RKO (cell line): ENCODE measurements around the gene SLC47A2.
"Not testable (repeated sequence)": the region's sequence is repeated elsewhere in the genome, so short reads cannot be mapped to it uniquely, and the experiment has no call there.

Experiments
- DNase-seq: peaks from one replicate; pipeline ENCODE4 v3.0.0-alpha.2; 2016; ENCODE audit warnings: low spot score

Gene SLC47A2

GRCh38 chr17:19669680-19670079 is 46.7 kb downstream of the SLC47A2 start:
- DNase-seq = not testable (repeated sequence)

DNA sequence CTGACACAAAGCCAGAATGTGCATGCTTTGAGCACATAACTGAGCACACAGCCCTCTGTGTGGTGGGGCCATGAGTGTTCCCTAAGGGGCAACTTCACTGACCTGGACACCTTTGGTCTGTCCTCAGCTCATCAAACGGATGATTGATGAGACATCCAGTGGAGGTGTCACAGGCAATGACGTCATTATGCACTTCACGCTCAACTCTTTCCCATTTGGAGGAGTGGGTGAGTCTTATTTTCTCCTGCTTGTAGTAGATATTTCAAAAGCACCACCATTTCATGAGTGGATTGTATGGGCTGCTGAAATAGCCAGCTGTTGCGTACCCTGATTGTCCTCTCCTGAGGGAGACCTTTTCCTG is 51.6 kb downstream of the SLC47A2 start:
- no peak for DNase-seq

GRCh38 chr17:19664136-19664820 is 52.1 kb downstream of the SLC47A2 start:
- no peak for DNase-seq

- no peak for DNase-seq
Observed at GRCh38 chr17:19663097-19663496, 53.3 kb downstream of the SLC47A2 start.

- DNase-seq = no peak
Observed at GRCh38 chr17:19661121-19661520, 55.3 kb downstream of the SLC47A2 start.

GRCh38 chr17:19660219-19660870 is 56.0 kb downstream of the SLC47A2 start:
- DNase-seq = no peak

DNA sequence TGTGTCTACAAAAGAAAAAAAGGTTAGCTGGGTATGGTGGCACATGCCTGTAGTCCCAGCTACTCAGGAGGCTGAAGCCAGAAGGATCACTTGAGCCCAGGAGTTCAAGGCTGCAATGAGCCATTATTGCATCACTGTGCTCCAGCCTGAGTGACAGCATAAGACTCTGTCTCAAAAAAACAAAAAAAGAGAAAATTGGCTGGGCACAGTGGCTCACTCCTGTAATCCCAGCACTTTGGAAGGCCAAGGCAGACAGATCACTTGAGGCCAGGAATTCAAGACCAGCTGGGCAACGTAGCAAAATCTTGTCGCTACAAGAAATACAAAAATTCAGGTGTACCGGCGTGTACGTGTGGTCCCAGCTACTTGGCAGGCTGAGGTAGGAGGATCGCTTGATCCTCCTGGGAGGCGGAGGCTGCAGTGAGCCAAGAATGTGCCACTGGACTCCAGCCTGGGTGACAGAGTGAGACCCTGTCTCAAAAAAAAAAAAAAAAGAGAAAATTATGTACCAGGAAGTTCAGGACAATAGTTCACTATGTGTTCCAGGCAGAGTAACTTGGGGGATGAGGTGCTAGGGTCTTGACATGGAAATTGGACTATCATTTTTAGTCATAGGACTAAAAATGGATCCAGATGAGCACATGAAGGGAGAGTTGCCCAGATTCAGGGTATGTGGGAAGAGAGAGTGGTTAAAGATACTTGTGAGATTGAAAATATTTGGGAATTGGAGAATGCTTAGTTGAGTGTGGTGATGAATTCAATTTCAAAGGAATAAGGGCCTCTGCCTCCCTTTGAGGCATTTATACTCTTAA is 56.8 kb downstream of the SLC47A2 start:
- DNase-seq = no peak

DNA sequence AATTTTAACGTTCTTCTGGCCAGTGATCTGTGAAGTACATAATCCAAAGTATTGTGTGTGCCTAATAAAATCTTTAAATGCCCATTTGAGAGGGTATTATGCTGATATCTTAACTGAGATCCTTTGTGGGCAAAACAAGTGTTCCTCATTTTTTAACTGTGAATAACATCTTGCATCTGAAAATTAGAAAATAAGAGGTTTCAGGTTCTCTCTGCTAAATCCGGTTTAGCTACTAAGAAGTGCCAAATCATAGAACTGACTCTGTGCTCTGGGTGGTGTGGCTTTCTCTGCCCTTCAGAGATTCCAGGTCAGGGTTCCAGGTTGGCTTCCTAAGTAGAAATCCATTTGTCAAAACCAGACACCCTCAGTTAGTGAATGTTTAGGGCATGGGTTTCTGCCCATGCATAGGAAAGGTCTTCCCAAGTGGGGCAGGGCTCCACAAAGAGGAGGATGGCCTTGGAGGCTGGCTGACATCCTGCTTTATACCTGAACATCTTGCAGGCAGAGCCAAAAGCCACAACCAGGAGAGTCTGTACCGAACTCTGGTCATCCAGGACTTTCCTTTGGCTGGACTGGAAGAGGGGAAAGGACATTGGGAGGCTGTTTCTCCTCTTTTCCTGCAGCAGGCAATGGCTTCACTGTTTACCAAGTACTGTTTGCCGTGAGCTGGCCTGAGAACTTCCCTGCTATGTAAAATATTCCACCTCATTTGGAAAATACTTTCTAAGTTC is 59.4 kb downstream of the SLC47A2 start:
- no peak for DNase-seq

GRCh38 chr17:19656336-19656735 is 60.0 kb downstream of the SLC47A2 start:
- DNase-seq = no peak

- no peak for DNase-seq
Observed at GRCh38 chr17:19654896-19655295, 61.5 kb downstream of the SLC47A2 start.

DNA sequence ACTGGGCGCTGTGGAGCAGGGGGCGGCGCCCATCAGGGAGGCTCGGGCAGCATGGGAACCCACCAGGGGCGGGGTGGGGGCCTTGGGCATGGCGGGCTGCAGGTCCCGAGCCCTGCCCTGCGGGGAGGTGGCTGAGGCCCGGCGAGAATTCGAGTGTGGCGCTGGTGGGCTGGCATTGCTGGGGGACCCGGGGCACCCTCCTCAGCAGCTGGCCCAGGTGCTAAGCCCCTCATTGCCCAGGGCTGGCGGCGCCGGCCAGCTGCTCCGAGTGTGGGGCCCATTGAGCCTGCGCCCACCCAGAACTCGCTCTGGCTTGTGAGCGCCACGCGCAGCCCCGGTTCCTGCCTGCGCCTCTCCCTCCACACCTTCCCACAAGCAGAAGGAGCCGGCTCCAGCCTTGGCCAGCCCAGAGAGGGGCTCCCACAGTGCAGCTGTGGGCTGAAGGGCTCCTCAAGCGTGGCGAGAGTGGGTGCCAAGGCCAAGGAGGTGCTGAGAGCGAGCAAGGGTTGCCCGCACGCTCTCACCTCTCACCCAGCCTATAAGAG is 62.0 kb downstream of the SLC47A2 start:
- DNase-seq = no peak

DNA sequence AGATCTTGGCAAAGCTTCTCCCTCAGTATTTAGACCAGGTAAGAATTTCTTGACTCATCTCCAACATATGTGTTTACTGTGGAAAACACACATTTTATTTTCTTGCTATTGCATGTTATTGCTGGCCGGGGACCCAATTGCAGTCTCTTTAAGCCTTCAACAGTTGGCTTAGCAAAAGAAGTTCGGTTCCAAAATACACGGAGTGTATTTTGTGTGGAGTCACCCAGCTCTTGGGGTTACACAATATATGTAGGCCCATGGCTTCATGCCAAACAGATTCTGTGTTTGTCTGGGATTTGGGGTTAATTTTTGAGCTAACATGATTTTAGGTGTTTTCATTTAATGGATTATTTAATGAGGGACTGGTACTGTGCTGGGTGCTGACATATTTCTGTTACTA is 63.8 kb downstream of the SLC47A2 start:
- no peak for DNase-seq

- no peak for DNase-seq
Observed at GRCh38 chr17:19651451-19652238, 64.7 kb downstream of the SLC47A2 start.

- peak; percentile 24 for DNase-seq
Observed at GRCh38 chr17:19650826-19651225, 65.6 kb downstream of the SLC47A2 start.

DNA sequence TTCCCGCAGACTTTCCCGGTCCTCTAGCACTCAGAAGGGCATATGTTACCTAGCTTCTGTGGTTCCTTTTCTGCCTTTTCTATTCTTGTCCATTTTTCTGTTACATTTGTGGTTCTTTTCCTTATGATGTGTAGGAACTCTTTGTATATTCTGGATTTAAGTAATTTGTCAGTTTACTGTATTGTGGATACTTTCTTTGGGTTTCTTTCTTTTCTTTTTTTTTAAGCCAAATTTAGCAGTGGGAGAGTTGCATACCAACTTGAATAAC is 67.2 kb downstream of the SLC47A2 start:
- no peak for DNase-seq

- peak; percentile 95 for DNase-seq
Observed at GRCh38 chr17:19648475-19649273, 67.7 kb downstream of the SLC47A2 start, which contains the start of gene ALDH3A2. TSS of gene ALDH3A2 (plus strand) at chr17:19648751. CDS start at chr17:19648972, 221 bp downstream.

GRCh38 chr17:19647697-19648474 is 68.5 kb downstream of the SLC47A2 start:
- peak; percentile 78 for DNase-seq

DNA sequence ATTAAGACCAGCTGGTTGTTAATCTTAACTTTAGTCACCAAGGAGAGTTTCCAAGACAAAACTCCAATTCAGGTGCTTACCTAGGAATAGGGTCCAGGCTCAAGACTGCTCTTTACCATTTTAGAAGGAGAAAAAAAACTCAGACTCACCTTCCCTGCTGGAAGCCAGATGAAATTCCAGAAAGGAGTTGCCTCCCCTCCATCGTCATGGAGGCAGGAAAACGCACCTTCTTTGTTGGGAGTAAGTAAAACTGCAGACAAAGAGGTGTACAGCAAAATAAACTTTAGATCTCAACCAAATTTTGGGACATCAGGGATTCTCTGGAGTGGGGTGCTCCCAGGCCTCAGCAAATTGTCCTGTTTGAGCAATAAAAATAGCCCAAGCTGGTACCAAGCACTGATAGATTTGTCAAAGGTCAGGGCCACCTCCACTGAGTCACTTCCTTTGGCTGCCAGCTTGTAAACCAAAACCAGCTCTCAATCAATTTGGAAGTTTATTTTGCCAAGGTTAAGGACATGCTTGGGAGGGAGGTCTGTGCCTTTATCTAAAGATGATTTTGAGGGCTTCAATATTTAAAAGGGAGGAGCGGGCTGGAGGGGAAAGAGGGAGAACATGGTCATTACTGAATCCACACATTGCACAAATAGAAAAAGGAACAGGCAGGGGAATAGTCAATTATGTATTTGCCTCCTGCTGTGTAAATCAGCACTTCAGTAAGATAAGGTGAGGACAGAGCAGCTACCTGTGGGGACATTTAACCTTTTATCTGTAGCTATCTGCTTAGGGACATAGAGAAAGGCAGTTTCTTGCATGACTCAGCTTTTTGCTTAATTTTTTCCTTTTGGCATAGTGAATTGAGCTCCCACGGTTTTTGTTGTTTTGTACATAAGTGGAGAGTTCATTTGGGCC is 69.3 kb downstream of the SLC47A2 start:
- DNase-seq = peak; percentile 62

DNA sequence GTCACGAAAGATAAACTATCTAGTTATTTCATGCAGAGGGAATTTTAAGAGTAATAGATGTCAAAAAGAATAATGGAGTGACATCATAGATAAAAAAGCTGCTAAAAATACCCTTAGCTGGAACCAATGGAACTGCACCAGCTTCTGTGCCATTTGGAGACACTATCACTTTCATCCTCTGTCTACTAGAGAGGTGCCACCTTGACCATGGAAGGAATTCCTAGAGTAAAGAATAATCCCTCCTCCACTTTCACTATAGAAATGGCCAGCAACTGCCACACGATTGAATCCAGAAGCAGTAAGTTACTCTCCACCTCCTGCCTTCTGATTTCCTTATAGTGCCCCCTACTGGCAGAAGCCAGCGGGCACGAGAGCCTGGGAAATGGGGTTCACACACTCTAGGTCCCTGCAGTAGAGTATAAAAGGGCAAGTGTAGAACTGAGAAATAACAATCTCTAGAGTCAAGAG is 70.6 kb downstream of the SLC47A2 start:
- no peak for DNase-seq
